OCI-LY1 (cell line): ENCODE results near the gene ROR1.

ENCODE experiments used
- CTCF ChIP-seq: fragments of 200-600 bp; sonication (generic), shearing (Covaris generic); IDR thresholded peaks from 2 replicates; pipeline ENCODE4 v1.5.1; 2017; ENCODE audit warnings: mild to moderate bottlenecking, antibody characterized with exemption, low read length, moderate library complexity, mixed read lengths
- EZH2 ChIP-seq: fragments of 200-600 bp; sonication (generic), shearing (Covaris generic); IDR thresholded peaks from 2 replicates; pipeline ENCODE4 v1.8.0; 2017; ENCODE audit warnings: borderline replicate concordance, mixed run types, mild to moderate bottlenecking, antibody characterized with exemption, low read length, moderate library complexity, mixed read lengths

GRCh38 chr1:64095832-64096231, 322.0 kb downstream of the ROR1 start:
- no peak for TF ChIP-seq CTCF
- no peak for TF ChIP-seq EZH2
